ENCODE measurements around the gene SRC. TPM values are rescaled to one million over a fixed set of nuclear protein-coding genes. Genes with fewer than 3 reads are reported as not detected.

Gene SRC
- total RNA-seq, 4 donors from 2014 or later, result 27.5 to 52.2 (median 42.3) TPM

GRCh38 chr20:37333848-37334318 lies 12.1 kb upstream of the SRC start:
- H3K27me3 ChIP-seq, result no peaks in the 10 kb centered on the region
- H3K9me3 ChIP-seq, result no peaks in the 10 kb centered on the region
- intact Hi-C loops (cut with DNase I), result no loop called here
- no peaks in the 10 kb centered on the region for H3K36me3 ChIP-seq
- TF ChIP-seq EP300 (IDR thresholded peaks at IDR 0.05) (no peak), CTCF (IDR thresholded peaks at IDR 0.05) (no peak), POLR2AphosphoS5 (IDR thresholded peaks at IDR 0.05) (no peak), POLR2A (IDR thresholded peaks at IDR 0.05; ENCODE audit: low read depth) (no peak)
- 92% methylated on average over 16 of the region's 16 CpGs for WGBS
- H3K4me3 ChIP-seq, result no peak overlapping the region
- H3K27ac ChIP-seq (replicated peaks in 1 of 4), result no peak overlapping the region
- no peak for DNase-seq (ENCODE audit: extremely low spot score)
- H3K4me1 ChIP-seq, result peaks cover 21 to 29% (median 27%) of the 10 kb centered on the region in 4 donors

- WGBS, result 93% methylated on average over 2 of the region's 2 CpGs
- Histone ChIP-seq H3K36me3 (no peaks in the 10 kb centered on the region), H3K27me3 (no peaks in the 10 kb centered on the region), H3K9me3 (no peaks in the 10 kb centered on the region), H3K4me3 (no peak overlapping the region), H3K27ac (replicated peaks in 1 of 4) (no peak overlapping the region), H3K4me1 (peaks cover 21 to 29% (median 27%) of the 10 kb centered on the region in 4 donors)
- no peak for DNase-seq (ENCODE audit: extremely low spot score)
- no peak for TF ChIP-seq CTCF (IDR thresholded peaks at IDR 0.05)
- TF ChIP-seq POLR2AphosphoS5 (IDR thresholded peaks at IDR 0.05), result no peak
- no peak for TF ChIP-seq POLR2A (IDR thresholded peaks at IDR 0.05; ENCODE audit: low read depth)
- no peak for TF ChIP-seq EP300 (IDR thresholded peaks at IDR 0.05)
- intact Hi-C loops (cut with DNase I), result no loop called here
Observed at GRCh38 chr20:37334450-37334849, 11.5 kb upstream of the SRC start.

GRCh38 chr20:37335642-37336368 lies 10.1 kb upstream of the SRC start:
- peak overlapping the region in 1 of 4 donors; percentile 25 for H3K27ac ChIP-seq (replicated peaks in 1 of 4)
- intact Hi-C loops (cut with DNase I), result no loop called here
- H3K4me3 ChIP-seq, result no peak overlapping the region
- no peaks in the 10 kb centered on the region for H3K36me3 ChIP-seq
- no peaks in the 10 kb centered on the region for H3K9me3 ChIP-seq
- DNase-seq (ENCODE audit: extremely low spot score), result no peak
- TF ChIP-seq POLR2A (IDR thresholded peaks at IDR 0.05; ENCODE audit: low read depth), result no peak
- no peak for TF ChIP-seq CTCF (IDR thresholded peaks at IDR 0.05)
- no peak for TF ChIP-seq EP300 (IDR thresholded peaks at IDR 0.05)
- TF ChIP-seq POLR2AphosphoS5 (IDR thresholded peaks at IDR 0.05), result no peak
- 63% methylated on average over 14 of the region's 15 CpGs for WGBS
- H3K4me1 ChIP-seq, result peaks cover 21 to 29% (median 27%) of the 10 kb centered on the region in 4 donors
- no peaks in the 10 kb centered on the region for H3K27me3 ChIP-seq

GRCh38 chr20:37336369-37337207 lies 9.4 kb upstream of the SRC start:
- TF ChIP-seq EP300 (IDR thresholded peaks at IDR 0.05) (no peak), CTCF (IDR thresholded peaks at IDR 0.05) (no peak), POLR2AphosphoS5 (IDR thresholded peaks at IDR 0.05) (no peak), POLR2A (IDR thresholded peaks at IDR 0.05; ENCODE audit: low read depth) (no peak)
- Histone ChIP-seq H3K4me3 (peak overlapping the region in 2 of 4 donors; percentile 13 to 22), H3K4me1 (peaks cover 21 to 28% (median 24%) of the 10 kb centered on the region in 4 donors), H3K27ac (replicated peaks in 1 of 4) (peak overlapping the region in 1 of 4 donors; percentile 25), H3K9me3 (no peaks in the 10 kb centered on the region), H3K36me3 (no peaks in the 10 kb centered on the region), H3K27me3 (no peaks in the 10 kb centered on the region)
- 34% methylated on average over 9 of the region's 11 CpGs for WGBS
- no peak for DNase-seq (ENCODE audit: extremely low spot score)
- intact Hi-C loops (cut with DNase I), result no loop called here

Data from esophagus muscularis mucosa (tissue), 4 donors.